Thoracic aorta endothelial cell (primary cell): Measurements from ENCODE around the gene C14orf132. TPM values are rescaled to one million over a fixed set of nuclear protein-coding genes. Genes with fewer than 3 reads are reported as not detected.

Experiments
- small RNA-seq: library from RNA; depleted of rRNA; stranded (forward); fragments of <200 nt; gene quantifications from one replicate; pipeline ENCODE3, GENCODE V24; 2012
- total RNA-seq: library from RNA; depleted of rRNA; stranded (reverse); fragments of >200 nt; gene quantifications from 2 replicates; pipeline ENCODE4 v1.2.3, GENCODE V29; 2012

C14orf132 gene
- 3.2 and 6.0 TPM in 2 replicates for total RNA-seq

DNA sequence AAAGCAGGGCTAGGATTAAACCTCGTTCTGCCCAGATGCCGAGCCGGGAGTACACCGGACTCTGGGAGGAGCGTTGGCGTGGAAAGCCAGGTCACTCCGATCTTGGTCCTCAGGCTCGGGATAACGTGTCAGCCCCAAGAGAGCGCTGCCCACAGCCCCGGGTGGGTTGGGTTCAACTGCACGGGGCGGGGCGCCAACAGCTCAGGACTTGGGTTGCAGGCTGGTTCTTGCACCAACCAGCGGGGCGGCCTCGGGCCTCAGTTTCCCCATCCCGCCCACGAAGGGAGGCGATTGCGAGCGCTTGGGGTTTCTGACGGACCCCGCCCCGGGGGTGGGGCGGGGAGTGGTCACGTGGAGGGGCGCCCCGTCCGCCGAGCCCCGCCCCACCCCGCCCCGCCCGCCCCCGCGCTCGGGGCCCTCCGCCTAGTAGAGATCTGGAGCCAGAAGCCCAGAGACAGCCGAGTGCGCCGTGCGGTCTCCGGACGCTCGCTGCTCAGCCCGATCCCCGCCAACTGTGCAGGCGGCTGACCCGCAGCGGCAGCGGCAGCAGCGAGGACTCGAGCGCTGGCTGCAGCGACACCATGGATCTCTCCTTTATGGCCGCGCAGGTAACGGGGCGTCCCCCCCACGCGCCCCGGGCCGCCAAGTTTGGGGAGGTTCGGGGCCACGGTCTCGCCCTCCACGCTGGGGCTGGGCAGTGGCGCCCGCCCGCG, at the start of gene C14orf132:
C14orf132 (plus strand) TSS at position 443 of the 713 bp plus-strand sequence; CDS start at position 582, 139 bp downstream.

Small RNA genes lying within 50 kb of the gene (small RNA-seq; reads per million reads assigned to genes)
- gene AL137190.1, result not detected

Other genes starting within 250 kb of the C14orf132 start
- gene TUNAR, start 162.5 kb upstream of the C14orf132 start, total RNA-seq, result not detected in 2 replicates
- gene BDKRB2, start 165.5 kb downstream of the C14orf132 start, total RNA-seq, result under 0.01 TPM in 1 of 2 replicates, not detected in the other
- not detected in 2 replicates for gene BDKRB1, start 216.8 kb downstream of the C14orf132 start, total RNA-seq